BE2C (cell line): ENCODE measurements around the gene NUB1.

Source experiments
- DNase-seq: peaks from one replicate; pipeline ENCODE4 v3.0.0-alpha.2; 2020
- H3K27me3 ChIP-seq: fragments of 250-450 bp; sonication (Bioruptor Pico); 2 replicates; pipeline ENCODE4 v1.5.1; 2020; ENCODE audit warnings: mild to moderate bottlenecking
- H3K36me3 ChIP-seq: fragments of 250-450 bp; sonication (Bioruptor Pico); 2 replicates; pipeline ENCODE4 v1.5.1; 2020; ENCODE audit warnings: mild to moderate bottlenecking
- H3K4me1 ChIP-seq: fragments of 250-450 bp; sonication (Bioruptor Pico); 2 replicates; pipeline ENCODE4 v1.5.1; 2020
- H3K4me3 ChIP-seq: 2 replicates; pipeline ENCODE4 v1.5.1; 2011; ENCODE audit warnings: low read depth, low read length
- H3K9me3 ChIP-seq: fragments of 250-450 bp; sonication (Bioruptor Pico); 2 replicates; pipeline ENCODE4 v1.5.1; 2020
- TF ChIP-seq, protein P1 (sequence below): IDR thresholded peaks from 2 replicates; pipeline ENCODE4 v1.5.1; 2012; ENCODE audit warnings: mild to moderate bottlenecking, low read depth, low read length

The NUB1 gene

DNA sequence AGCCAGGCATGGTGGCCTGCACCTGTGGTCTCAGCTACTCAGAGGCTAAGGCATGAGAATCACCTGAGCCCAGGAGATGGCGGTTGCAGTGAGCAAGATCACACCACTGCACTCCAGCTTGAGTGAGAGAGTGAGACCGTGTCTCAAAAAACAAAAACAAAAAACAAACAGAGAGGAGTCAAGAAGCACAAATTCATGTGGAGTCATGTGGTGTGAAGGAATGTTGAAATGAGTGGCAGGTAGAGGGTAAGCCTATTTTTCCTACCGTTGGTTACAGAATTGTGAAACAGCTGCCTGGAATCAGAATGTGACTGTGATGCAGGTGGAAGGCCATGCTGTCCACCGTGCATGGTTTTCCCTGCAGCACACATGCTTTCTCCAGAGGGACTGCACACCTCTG lies 23.7 kb upstream of the NUB1 start:
- no peaks in the 10 kb centered on the region for H3K9me3 ChIP-seq
- H3K27me3 ChIP-seq, result no peaks in the 10 kb centered on the region
- no peak overlapping the region for H3K4me3 ChIP-seq
- DNase-seq, result no peak
- no peaks in the 10 kb centered on the region for H3K36me3 ChIP-seq
- H3K4me1 ChIP-seq, result no peaks in the 10 kb centered on the region
- TF ChIP-seq, protein P1, sequence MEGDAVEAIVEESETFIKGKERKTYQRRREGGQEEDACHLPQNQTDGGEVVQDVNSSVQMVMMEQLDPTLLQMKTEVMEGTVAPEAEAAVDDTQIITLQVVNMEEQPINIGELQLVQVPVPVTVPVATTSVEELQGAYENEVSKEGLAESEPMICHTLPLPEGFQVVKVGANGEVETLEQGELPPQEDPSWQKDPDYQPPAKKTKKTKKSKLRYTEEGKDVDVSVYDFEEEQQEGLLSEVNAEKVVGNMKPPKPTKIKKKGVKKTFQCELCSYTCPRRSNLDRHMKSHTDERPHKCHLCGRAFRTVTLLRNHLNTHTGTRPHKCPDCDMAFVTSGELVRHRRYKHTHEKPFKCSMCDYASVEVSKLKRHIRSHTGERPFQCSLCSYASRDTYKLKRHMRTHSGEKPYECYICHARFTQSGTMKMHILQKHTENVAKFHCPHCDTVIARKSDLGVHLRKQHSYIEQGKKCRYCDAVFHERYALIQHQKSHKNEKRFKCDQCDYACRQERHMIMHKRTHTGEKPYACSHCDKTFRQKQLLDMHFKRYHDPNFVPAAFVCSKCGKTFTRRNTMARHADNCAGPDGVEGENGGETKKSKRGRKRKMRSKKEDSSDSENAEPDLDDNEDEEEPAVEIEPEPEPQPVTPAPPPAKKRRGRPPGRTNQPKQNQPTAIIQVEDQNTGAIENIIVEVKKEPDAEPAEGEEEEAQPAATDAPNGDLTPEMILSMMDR, result no peak

DNA sequence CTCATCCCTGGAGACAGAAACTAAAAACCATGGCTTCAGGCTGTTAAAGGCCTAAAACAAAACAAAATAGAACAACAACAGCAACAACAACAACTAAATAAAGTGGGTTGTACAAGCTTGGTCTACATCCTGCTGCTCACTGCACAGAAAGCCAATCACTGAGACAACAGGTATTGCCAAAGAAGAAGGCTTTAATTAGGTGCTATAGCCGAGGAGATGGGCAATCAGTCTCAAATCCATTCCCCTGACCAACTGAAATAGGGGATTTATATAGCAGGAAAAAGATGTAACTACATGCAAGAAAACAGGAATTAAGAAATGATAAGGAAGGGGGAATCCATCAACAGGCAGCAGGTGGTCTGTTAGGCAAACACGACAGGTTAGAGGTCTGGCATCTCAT lies 22.4 kb upstream of the NUB1 start:
- no peak for DNase-seq
- no peak overlapping the region for H3K4me3 ChIP-seq
- H3K4me1 ChIP-seq, result no peaks in the 10 kb centered on the region
- TF ChIP-seq, protein P1, result no peak
- H3K27me3 ChIP-seq, result peaks cover under 1% of the 10 kb centered on the region; the same call in 1 of the 2 replicates
- no peaks in the 10 kb centered on the region for H3K9me3 ChIP-seq
- H3K36me3 ChIP-seq, result no peaks in the 10 kb centered on the region

DNA sequence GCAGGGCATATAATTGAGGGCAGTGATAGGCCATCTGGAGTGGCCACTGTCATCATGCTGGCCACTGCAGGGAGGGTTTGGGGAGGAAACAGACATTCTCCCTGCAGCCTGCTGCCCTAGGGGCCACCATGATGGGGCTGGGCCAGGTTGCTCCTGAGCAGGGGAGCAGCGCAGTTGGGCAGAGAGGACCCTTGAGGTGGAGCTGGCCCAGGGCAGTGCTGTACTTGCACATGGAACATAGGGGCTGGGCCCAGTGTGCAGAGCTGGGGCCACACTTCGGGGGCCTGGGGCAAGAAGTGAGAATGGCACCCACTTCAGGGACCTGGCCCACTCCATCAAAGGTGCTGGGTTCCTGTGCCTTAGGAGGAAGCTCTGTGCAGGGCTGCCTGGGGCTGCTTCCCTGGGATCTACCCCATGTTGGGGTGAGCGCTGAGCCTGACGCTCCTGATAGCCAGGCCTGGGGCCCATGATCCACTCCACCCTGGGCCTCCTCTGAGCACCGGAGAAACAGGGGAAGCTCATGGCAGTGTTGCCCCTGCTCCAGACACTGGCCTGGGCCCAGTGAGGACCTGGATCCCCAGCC lies 21.3 kb upstream of the NUB1 start:
- Histone ChIP-seq H3K4me3 (no peak overlapping the region), H3K27me3 (peaks cover 11% of the 10 kb centered on the region), H3K4me1 (no peaks in the 10 kb centered on the region), H3K9me3 (no peaks in the 10 kb centered on the region), H3K36me3 (no peaks in the 10 kb centered on the region)
- DNase-seq, result no peak
- TF ChIP-seq, protein P1, result no peak

DNA sequence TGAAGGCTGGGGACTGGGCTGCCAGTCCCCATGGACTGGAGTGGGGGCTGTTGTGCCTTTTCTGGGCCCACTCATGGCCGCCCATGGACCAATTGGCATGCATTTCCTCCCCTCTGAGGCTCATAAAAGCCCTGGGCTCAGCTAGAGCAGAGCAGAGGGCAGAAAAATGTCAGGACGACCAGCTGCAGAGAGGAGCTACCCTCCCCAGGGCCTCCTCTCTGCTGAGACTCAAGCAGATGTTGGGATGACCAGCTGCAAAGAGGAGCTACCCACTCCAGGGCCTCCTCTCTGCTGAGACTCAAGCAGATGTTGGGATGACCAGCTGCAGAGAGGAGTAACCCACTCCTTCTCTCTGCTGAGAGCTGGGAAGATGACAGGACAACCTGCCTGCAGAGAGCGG lies 20.3 kb upstream of the NUB1 start:
- TF ChIP-seq, protein P1, result no peak
- H3K4me1 ChIP-seq, result no peaks in the 10 kb centered on the region
- DNase-seq, result no peak
- H3K27me3 ChIP-seq, result peaks cover 11% of the 10 kb centered on the region
- H3K9me3 ChIP-seq, result no peaks in the 10 kb centered on the region
- no peak overlapping the region for H3K4me3 ChIP-seq
- no peaks in the 10 kb centered on the region for H3K36me3 ChIP-seq

DNA sequence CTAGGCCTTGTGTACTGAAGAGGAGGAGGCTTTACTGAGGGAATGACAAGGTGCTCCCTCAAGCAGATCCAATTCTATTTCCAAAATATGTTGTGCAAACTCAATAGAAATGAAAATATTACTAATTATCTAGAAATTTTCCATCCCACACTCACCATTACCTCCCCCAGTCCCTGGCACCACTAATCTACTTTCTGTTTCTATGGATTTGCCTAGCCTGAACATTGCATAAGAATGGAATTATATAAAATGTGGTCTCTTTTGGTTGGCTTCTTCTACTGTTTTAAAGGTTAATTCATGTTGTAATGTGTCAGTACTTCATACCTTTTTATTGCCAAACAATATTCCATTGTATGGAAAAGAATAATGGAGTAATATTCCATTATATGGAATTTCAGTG lies 18.7 kb upstream of the NUB1 start:
- TF ChIP-seq, protein P1, result no peak
- no peaks in the 10 kb centered on the region for H3K36me3 ChIP-seq
- H3K27me3 ChIP-seq, result peaks cover 14% of the 10 kb centered on the region
- no peak for DNase-seq
- H3K4me3 ChIP-seq, result no peak overlapping the region
- H3K9me3 ChIP-seq, result no peaks in the 10 kb centered on the region
- no peaks in the 10 kb centered on the region for H3K4me1 ChIP-seq

DNA sequence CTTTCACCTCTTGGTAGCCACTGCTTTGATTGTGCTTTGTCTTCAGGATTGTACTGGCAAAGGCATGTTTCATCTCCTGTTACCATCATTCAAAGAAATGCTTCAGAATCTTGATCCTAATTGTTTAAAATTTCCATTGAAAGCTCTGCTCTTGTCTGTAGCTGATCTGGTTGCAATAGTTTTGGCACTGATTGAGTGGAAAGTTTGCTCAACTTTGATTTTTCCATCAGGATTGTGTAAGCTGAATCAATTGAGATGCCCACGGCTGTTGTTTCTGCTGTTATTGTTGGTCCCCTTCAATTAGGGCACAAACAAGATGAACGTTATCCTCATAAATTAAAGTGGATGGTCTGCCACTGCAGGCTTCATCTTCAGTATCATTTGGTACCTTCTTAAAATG lies 14.6 kb upstream of the NUB1 start:
- Histone ChIP-seq H3K4me3 (no peak overlapping the region), H3K4me1 (no peaks in the 10 kb centered on the region), H3K36me3 (no peaks in the 10 kb centered on the region), H3K27me3 (peaks cover 14% of the 10 kb centered on the region), H3K9me3 (no peaks in the 10 kb centered on the region)
- no peak for DNase-seq
- TF ChIP-seq, protein P1, result no peak
